H54 (cell line): Measurements from ENCODE around the gene GPR157.

Experiments used
- DNase-seq: peaks from one replicate; pipeline ENCODE4 v3.0.0; 2011; ENCODE audit warnings: low spot score, mixed read lengths; ENCODE audit not compliant: insufficient read length
- FAIRE-seq: peaks from 3 replicates; lab custom pipeline; 2011; peaks lifted over from hg19 to GRCh38; lab: Jason Lieb, UNC
- POLR2A ChIP-seq: IDR thresholded peaks from 2 replicates; pipeline ENCODE4 v1.6.1; 2011; ENCODE audit warnings: low read depth, mild to moderate bottlenecking, low read length

Gene GPR157

GRCh38 chr1:9080705-9081291 lies 48.1 kb downstream of the GPR157 start:
- TF ChIP-seq POLR2A: no peak
- FAIRE-seq (no peak), DNase-seq (peak; percentile 15)

- TF ChIP-seq POLR2A: no peak
- no peak for DNase-seq
- FAIRE-seq: no peak
These were observed 48.8 kb downstream of the GPR157 start for GRCh38 chr1:9079988-9080704.

GRCh38 chr1:9078752-9079500 lies 50.0 kb downstream of the GPR157 start:
- TF ChIP-seq POLR2A: no peak
- FAIRE-seq (no peak), DNase-seq (no peak)

GRCh38 chr1:9078015-9078751 lies 50.7 kb downstream of the GPR157 start:
- no peak for TF ChIP-seq POLR2A
- FAIRE-seq (peak; percentile 62), DNase-seq (no peak)

- FAIRE-seq: no peak
- no peak for DNase-seq
- TF ChIP-seq POLR2A: no peak
These were observed 53.9 kb downstream of the GPR157 start for GRCh38 chr1:9075022-9075421.

- TF ChIP-seq POLR2A: no peak
- no peak for FAIRE-seq
- no peak for DNase-seq
These were observed 55.8 kb downstream of the GPR157 start for GRCh38 chr1:9073143-9073542.

GRCh38 chr1:9071554-9072235 lies 57.2 kb downstream of the GPR157 start:
- no peak for FAIRE-seq
- no peak for TF ChIP-seq POLR2A
- DNase-seq: no peak

- DNase-seq: no peak
- no peak for TF ChIP-seq POLR2A
- FAIRE-seq: no peak
These were observed 58.4 kb downstream of the GPR157 start for GRCh38 chr1:9070486-9070885.

GRCh38 chr1:9069326-9070100 lies 59.4 kb downstream of the GPR157 start, which contains the start of gene SLC2A5:
SLC2A5 (minus strand) TSS chr1:9069635; CDS start chr1:9069536, 99 bp downstream.
- FAIRE-seq (no peak), DNase-seq (no peak)

GRCh38 chr1:9068981-9069325 lies 59.9 kb downstream of the GPR157 start:
- no peak for TF ChIP-seq POLR2A
- DNase-seq (no peak), FAIRE-seq (no peak)

More at GRCh38 chr1:9069326-9070100, 59.4 kb downstream of the GPR157 start, which contains the start of gene SLC2A5:
- no peak for TF ChIP-seq POLR2A

- FAIRE-seq: no peak
- no peak for DNase-seq
- no peak for TF ChIP-seq POLR2A
These were observed 61.7 kb downstream of the GPR157 start for GRCh38 chr1:9066945-9067807.

GRCh38 chr1:9065213-9065751 lies 63.6 kb downstream of the GPR157 start:
- DNase-seq (no peak), FAIRE-seq (no peak)
- TF ChIP-seq POLR2A: no peak
